ENCODE data around the gene TOMM40L. TPM values are rescaled to one million over a fixed set of nuclear protein-coding genes. Genes with fewer than 3 reads are reported as not detected.

Gene TOMM40L
- polyA plus RNA-seq, 1 experiment = 13.1 TPM

GRCh38 chr1:161179698-161180097, 46.2 kb upstream of the TOMM40L start:
- DNase-seq (ENCODE audit: low read depth) = no peak
- no peak overlapping the region for H3K4me3 ChIP-seq (ENCODE audit: low read depth, low read length)
- ChIA-PET POLR2A (no interaction called here), CTCF (interaction anchor here (0.6 to 4.0 kb wide), 9 partner anchors 10 to 226 kb away, joined by 3 to 34 read pairs (median 3); no protein-coding TSS in a partner anchor)
- no peaks in the 10 kb centered on the region for H3K27me3 ChIP-seq (ENCODE audit: control insufficient read depth, insufficient read depth, low read length)
- peaks cover 5% of the 10 kb centered on the region for H3K36me3 ChIP-seq (ENCODE audit: control insufficient read depth, insufficient read depth, low read length)
- TF ChIP-seq CTCF (IDR thresholded peaks at IDR 0.05; ENCODE audit: insufficient read depth, low read depth, low read length) = no peak

GRCh38 chr1:161180639-161181038, 45.2 kb upstream of the TOMM40L start:
- no peak for DNase-seq (ENCODE audit: low read depth)

GRCh38 chr1:161182214-161182613, 43.6 kb upstream of the TOMM40L start:
- TF ChIP-seq CTCF (IDR thresholded peaks at IDR 0.05; ENCODE audit: insufficient read depth, low read depth, low read length) = no peak
- DNase-seq (ENCODE audit: low read depth) = no peak
- Histone ChIP-seq H3K36me3 (ENCODE audit: control insufficient read depth, insufficient read depth, low read length) (no peaks in the 10 kb centered on the region), H3K27me3 (ENCODE audit: control insufficient read depth, insufficient read depth, low read length) (no peaks in the 10 kb centered on the region), H3K4me3 (ENCODE audit: low read depth, low read length) (no peak overlapping the region)
- CTCF ChIA-PET = interaction anchor here (1.1 to 4.0 kb wide), 5 partner anchors 10 to 44 kb away, joined by 3 to 34 read pairs (median 5); partner anchors contain the start of gene TOMM40L
- POLR2A ChIA-PET = interaction anchor here (1.0 kb wide), 1 partner anchor 20 kb away, joined by 3 read pairs; the partner anchor contains the start of gene NDUFS2

More at GRCh38 chr1:161180639-161181038, 45.2 kb upstream of the TOMM40L start:
- Histone ChIP-seq H3K27me3 (ENCODE audit: control insufficient read depth, insufficient read depth, low read length) (no peaks in the 10 kb centered on the region), H3K36me3 (ENCODE audit: control insufficient read depth, insufficient read depth, low read length) (peaks cover 3% of the 10 kb centered on the region; the same call in 1 of the 2 replicates), H3K4me3 (ENCODE audit: low read depth, low read length) (no peak overlapping the region)
- TF ChIP-seq CTCF (IDR thresholded peaks at IDR 0.05; ENCODE audit: insufficient read depth, low read depth, low read length) = peak; percentile 33
- ChIA-PET CTCF (interaction anchor here (1.0 to 4.0 kb wide), 6 partner anchors 12 to 209 kb away, joined by 3 to 34 read pairs (median 3); partner anchors contain the start of gene PPOX), POLR2A (no interaction called here)

GRCh38 chr1:161185282-161185682, 40.6 kb upstream of the TOMM40L start:
- POLR2A ChIA-PET = no interaction called here

More at GRCh38 chr1:161185282-161185682, 40.6 kb upstream of the TOMM40L start:
- CTCF ChIA-PET = interaction anchor here (1.5 kb wide), 1 partner anchor 40 kb away, joined by 5 read pairs; the partner anchor contains the start of gene TOMM40L
- no peaks in the 10 kb centered on the region for H3K27me3 ChIP-seq (ENCODE audit: control insufficient read depth, insufficient read depth, low read length)
- no peak for DNase-seq (ENCODE audit: low read depth)
- no peaks in the 10 kb centered on the region for H3K36me3 ChIP-seq (ENCODE audit: control insufficient read depth, insufficient read depth, low read length)
- TF ChIP-seq CTCF (IDR thresholded peaks at IDR 0.05; ENCODE audit: insufficient read depth, low read depth, low read length) = no peak
- H3K4me3 ChIP-seq (ENCODE audit: low read depth, low read length) = no peak overlapping the region

Measured in BJ (cell line).